ENCODE measurements around the gene NALCN. TPM values are rescaled to one million over a fixed set of nuclear protein-coding genes. Genes with fewer than 3 reads are reported as not detected.
"Not testable (repeated sequence)": the region's sequence is repeated elsewhere in the genome, so short reads cannot be mapped to it uniquely, and the experiment has no call there.

Gene NALCN
- total and polyA plus RNA-seq, 10 of the 15 experiments (the other 5 are each of a cell fraction or from before 2014, with no cell fraction given): under 0.01 TPM; not detected in 9

DNA sequence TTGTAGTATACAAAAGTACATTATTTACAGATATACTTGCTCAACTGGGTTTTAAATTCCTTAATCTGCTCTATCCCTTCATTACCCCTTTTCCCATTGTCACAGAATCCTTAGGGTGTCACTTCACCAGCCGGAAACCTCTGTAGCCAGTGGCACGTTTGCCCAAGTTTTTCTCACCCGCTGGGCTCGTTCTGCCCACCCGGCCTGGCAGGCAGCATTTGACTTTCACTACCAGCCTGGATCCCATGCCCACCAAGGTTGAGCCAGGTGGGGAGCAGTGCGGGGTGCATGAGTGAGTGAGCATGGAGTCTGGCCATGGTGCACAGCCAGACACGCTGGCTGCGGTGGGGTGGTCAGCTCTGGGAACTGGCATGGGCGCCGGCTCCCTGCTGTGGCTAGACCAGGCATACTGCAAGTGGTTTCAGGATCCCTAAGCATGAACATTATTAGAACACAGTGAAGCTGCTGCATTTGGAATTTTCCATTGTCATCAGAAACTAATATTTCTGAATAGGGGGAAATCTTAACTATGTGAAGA, 98.3 kb downstream of the NALCN start (continued):
- no peak for TF ChIP-seq SUPT20H (IDR thresholded peaks at IDR 0.05; ENCODE audit: borderline replicate concordance, control insufficient read depth, low read depth, low read length)

DNA sequence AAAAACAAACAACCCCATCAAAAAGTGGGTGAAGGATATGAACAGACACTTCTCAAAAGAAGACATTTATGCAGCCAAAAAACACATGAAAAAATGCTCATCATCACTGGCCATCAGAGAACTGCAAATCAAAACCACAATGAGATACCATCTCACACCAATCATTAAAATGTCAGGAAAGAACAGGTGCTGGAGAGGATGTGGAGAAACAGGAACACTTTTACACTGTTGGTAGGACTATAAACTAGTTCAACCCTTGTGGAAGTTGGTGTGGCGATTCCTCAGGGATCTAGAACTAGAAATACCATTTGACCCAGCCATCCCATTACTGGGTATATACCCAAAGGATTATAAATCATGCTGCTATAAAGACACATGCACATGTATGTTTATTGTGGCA, 102.8 kb downstream of the NALCN start:
- 0% methylated on average over 1 of the region's 1 CpG for WGBS (ENCODE audit: insufficient coverage, insufficient replicate concordance, low lambda C conversion rate, missing lambda C conversion rate)

DNA sequence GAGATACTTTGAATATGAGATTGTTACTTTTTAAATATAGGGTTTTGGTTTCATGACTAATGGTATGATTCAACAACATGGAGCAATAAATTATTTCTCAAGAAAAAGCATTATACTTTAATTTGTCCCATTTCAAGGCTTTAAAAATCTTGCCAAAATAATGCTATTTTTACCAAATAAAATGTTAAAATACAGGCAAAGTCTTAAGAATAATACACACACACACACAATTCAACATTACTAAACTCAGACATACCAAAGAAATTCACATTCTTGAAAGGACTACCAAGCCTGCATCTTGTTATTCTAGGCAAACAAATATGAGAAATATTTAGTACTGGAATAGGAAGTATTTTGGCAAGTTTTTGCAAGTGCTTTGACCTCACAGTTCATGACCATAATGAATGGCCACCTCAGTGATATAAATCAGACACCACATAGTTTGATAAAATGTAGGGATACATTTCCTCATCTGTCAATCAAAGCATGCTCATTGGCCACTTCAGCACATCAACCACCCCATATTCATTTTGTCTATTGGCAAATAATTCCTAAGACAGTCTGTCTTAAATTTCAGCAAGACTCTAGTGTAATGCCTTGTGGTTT, 107.2 kb downstream of the NALCN start:
- intact Hi-C loops (cut with micrococcal nuclease; ENCODE audit: unreplicated experiment) (no loop called here), in situ Hi-C loops (cut with MboI) (no loop called here)
- Histone ChIP-seq H3K27me3 (replicated peaks in 1 of 2; ENCODE audit: control insufficient read depth in 2 of 2, insufficient read depth in 2 of 2, low read length in 1 of 2) (no peaks in the 10 kb centered on the region), H3K4me3 (no peak overlapping the region), H3K9ac (ENCODE audit: control insufficient read depth, insufficient read depth, low read length) (no peak overlapping the region), H3K27ac (ENCODE audit: control insufficient read depth, insufficient read depth) (no peak overlapping the region), H3K9me3 (replicated peaks; ENCODE audit: control insufficient read depth, insufficient read depth, low read length) (no peaks in the 10 kb centered on the region), H2AFZ (ENCODE audit: control insufficient read depth, low read depth, low read length) (no peak overlapping the region), H3K4me1 (ENCODE audit: control insufficient read depth, insufficient read depth, low read length) (no peaks in the 10 kb centered on the region), H3K79me2 (ENCODE audit: control insufficient read depth, insufficient read depth, low read length) (no peaks in the 10 kb centered on the region), H3K4me2 (ENCODE audit: control insufficient read depth, insufficient read depth) (no peak overlapping the region), H3K36me3 (ENCODE audit: control insufficient read depth in 2 of 2, insufficient read depth in 2 of 2, low read length in 1 of 2) (no peaks in the 10 kb centered on the region), H4K20me1 (ENCODE audit: control insufficient read depth, insufficient read depth) (no peaks in the 10 kb centered on the region)
- ATAC-seq (no peak), DNase-seq (ENCODE audit: low read depth, low spot score) (no peak), FAIRE-seq (no peak)
- ChIA-PET CTCF (no interaction called here), RAD21 (ENCODE audit: unreplicated experiment) (no interaction called here), POLR2A (no interaction called here), SMC1A (ENCODE audit: uncharacterized antibody, unreplicated experiment) (no interaction called here)
- BruUV-seq (replicated peaks): no TSS peak
- TF ChIP-seq, protein P1, sequence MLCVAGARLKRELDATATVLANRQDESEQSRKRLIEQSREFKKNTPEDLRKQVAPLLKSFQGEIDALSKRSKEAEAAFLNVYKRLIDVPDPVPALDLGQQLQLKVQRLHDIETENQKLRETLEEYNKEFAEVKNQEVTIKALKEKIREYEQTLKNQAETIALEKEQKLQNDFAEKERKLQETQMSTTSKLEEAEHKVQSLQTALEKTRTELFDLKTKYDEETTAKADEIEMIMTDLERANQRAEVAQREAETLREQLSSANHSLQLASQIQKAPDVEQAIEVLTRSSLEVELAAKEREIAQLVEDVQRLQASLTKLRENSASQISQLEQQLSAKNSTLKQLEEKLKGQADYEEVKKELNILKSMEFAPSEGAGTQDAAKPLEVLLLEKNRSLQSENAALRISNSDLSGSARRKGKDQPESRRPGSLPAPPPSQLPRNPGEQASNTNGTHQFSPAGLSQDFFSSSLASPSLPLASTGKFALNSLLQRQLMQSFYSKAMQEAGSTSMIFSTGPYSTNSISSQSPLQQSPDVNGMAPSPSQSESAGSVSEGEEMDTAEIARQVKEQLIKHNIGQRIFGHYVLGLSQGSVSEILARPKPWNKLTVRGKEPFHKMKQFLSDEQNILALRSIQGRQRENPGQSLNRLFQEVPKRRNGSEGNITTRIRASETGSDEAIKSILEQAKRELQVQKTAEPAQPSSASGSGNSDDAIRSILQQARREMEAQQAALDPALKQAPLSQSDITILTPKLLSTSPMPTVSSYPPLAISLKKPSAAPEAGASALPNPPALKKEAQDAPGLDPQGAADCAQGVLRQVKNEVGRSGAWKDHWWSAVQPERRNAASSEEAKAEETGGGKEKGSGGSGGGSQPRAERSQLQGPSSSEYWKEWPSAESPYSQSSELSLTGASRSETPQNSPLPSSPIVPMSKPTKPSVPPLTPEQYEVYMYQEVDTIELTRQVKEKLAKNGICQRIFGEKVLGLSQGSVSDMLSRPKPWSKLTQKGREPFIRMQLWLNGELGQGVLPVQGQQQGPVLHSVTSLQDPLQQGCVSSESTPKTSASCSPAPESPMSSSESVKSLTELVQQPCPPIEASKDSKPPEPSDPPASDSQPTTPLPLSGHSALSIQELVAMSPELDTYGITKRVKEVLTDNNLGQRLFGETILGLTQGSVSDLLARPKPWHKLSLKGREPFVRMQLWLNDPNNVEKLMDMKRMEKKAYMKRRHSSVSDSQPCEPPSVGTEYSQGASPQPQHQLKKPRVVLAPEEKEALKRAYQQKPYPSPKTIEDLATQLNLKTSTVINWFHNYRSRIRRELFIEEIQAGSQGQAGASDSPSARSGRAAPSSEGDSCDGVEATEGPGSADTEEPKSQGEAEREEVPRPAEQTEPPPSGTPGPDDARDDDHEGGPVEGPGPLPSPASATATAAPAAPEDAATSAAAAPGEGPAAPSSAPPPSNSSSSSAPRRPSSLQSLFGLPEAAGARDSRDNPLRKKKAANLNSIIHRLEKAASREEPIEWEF (IDR thresholded peaks at IDR 0.05; ENCODE audit: insufficient replicate concordance, low read depth, low read length): no peak
- TF ChIP-seq FOS (IDR thresholded peaks at IDR 0.05; ENCODE audit: borderline replicate concordance, extremely low read depth, insufficient read length): no peak
- TF ChIP-seq ZNF274 (IDR thresholded peaks at IDR 0.05; ENCODE audit: insufficient read depth, insufficient read length): no peak
- TF ChIP-seq, protein P2, sequence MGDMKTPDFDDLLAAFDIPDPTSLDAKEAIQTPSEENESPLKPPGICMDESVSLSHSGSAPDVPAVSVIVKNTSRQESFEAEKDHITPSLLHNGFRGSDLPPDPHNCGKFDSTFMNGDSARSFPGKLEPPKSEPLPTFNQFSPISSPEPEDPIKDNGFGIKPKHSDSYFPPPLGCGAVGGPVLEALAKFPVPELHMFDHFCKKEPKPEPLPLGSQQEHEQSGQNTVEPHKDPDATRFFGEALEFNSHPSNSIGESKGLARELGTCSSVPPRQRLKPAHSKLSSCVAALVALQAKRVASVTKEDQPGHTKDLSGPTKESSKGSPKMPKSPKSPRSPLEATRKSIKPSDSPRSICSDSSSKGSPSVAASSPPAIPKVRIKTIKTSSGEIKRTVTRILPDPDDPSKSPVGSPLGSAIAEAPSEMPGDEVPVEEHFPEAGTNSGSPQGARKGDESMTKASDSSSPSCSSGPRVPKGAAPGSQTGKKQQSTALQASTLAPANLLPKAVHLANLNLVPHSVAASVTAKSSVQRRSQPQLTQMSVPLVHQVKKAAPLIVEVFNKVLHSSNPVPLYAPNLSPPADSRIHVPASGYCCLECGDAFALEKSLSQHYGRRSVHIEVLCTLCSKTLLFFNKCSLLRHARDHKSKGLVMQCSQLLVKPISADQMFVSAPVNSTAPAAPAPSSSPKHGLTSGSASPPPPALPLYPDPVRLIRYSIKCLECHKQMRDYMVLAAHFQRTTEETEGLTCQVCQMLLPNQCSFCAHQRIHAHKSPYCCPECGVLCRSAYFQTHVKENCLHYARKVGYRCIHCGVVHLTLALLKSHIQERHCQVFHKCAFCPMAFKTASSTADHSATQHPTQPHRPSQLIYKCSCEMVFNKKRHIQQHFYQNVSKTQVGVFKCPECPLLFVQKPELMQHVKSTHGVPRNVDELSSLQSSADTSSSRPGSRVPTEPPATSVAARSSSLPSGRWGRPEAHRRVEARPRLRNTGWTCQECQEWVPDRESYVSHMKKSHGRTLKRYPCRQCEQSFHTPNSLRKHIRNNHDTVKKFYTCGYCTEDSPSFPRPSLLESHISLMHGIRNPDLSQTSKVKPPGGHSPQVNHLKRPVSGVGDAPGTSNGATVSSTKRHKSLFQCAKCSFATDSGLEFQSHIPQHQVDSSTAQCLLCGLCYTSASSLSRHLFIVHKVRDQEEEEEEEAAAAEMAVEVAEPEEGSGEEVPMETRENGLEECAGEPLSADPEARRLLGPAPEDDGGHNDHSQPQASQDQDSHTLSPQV (IDR thresholded peaks at IDR 0.05): no peak

More for the DNA sequence above, 102.8 kb downstream of the NALCN start:
- ATAC-seq; H4K20me1 ChIP-seq (ENCODE audit: control insufficient read depth, insufficient read depth); H3K9me3 ChIP-seq (replicated peaks; ENCODE audit: control insufficient read depth, insufficient read depth, low read length); in situ Hi-C loops (cut with MboI); H3K27me3 ChIP-seq (replicated peaks in 1 of 2; ENCODE audit: control insufficient read depth in 2 of 2, insufficient read depth in 2 of 2, low read length in 1 of 2); H2AFZ ChIP-seq (ENCODE audit: control insufficient read depth, low read depth, low read length); POLR2A ChIA-PET; DNase-seq (ENCODE audit: low read depth, low spot score); H3K9ac ChIP-seq (ENCODE audit: control insufficient read depth, insufficient read depth, low read length); H3K27ac ChIP-seq (ENCODE audit: control insufficient read depth, insufficient read depth); H3K4me3 ChIP-seq; FAIRE-seq; H3K36me3 ChIP-seq (ENCODE audit: control insufficient read depth in 2 of 2, insufficient read depth in 2 of 2, low read length in 1 of 2); intact Hi-C loops (cut with micrococcal nuclease; ENCODE audit: unreplicated experiment); H3K4me1 ChIP-seq (ENCODE audit: control insufficient read depth, insufficient read depth, low read length); RAD21 ChIA-PET (ENCODE audit: unreplicated experiment); CTCF ChIA-PET; BruUV-seq (replicated peaks); H3K79me2 ChIP-seq (ENCODE audit: control insufficient read depth, insufficient read depth, low read length); H3K4me2 ChIP-seq (ENCODE audit: control insufficient read depth, insufficient read depth); SMC1A ChIA-PET (ENCODE audit: uncharacterized antibody, unreplicated experiment): not testable (repeated sequence)
